Kasumi-1 (cell line): ENCODE results near the gene CYP3A5.

Experiments used
- DNase-seq, 2 experiments: peaks; one replicate each; lab custom pipeline; 2025; lab: John Stamatoyannopoulos, UW

CYP3A5 gene

GRCh38 chr7:99615989-99616358, 63.8 kb downstream of the CYP3A5 start:
- DNase-seq, result no peak

- no peak for DNase-seq
Observed at GRCh38 chr7:99614495-99614894, 65.3 kb downstream of the CYP3A5 start.

GRCh38 chr7:99607548-99607947, 72.2 kb downstream of the CYP3A5 start:
- DNase-seq, result no peak

- DNase-seq, result no peak
Observed at GRCh38 chr7:99606531-99606930, 73.3 kb downstream of the CYP3A5 start.

- DNase-seq, result no peak
Observed at GRCh38 chr7:99605527-99605926, 74.3 kb downstream of the CYP3A5 start.

GRCh38 chr7:99601656-99602310, 78.0 kb downstream of the CYP3A5 start:
- DNase-seq, result no peak

- DNase-seq, result no peak
Observed at GRCh38 chr7:99599836-99600235, 80.0 kb downstream of the CYP3A5 start.
